HUES64 (cell line): Measurements from ENCODE around the gene SGTB. TPM values are rescaled to one million over a fixed set of nuclear protein-coding genes. Genes with fewer than 3 reads are reported as not detected.

Source experiments
- H3K27ac ChIP-seq: 2 replicates; pipeline ENCODE4 v1.7.0; 2013; ENCODE audit warnings: low read depth, low read length, inconsistent platforms
- H3K27me3 ChIP-seq: 2 replicates; pipeline ENCODE4 v1.6.1; 2013; ENCODE audit warnings: mild to moderate bottlenecking, low read length; ENCODE audit not compliant: insufficient read depth
- H3K36me3 ChIP-seq: 2 replicates; pipeline ENCODE4 v1.6.1; 2013; ENCODE audit warnings: mild to moderate bottlenecking, low read length; ENCODE audit not compliant: insufficient read depth
- H3K4me1 ChIP-seq: 2 replicates; pipeline ENCODE4 v1.6.1; 2013; ENCODE audit warnings: mild to moderate bottlenecking, low read length, moderate library complexity; ENCODE audit not compliant: insufficient read depth
- H3K4me3 ChIP-seq: 2 replicates; pipeline ENCODE4 v1.5.1; 2013; ENCODE audit warnings: mild to moderate bottlenecking, low read length, moderate library complexity
- H3K9ac ChIP-seq: 2 replicates; pipeline ENCODE4 v1.6.1; 2013; ENCODE audit warnings: mild to moderate bottlenecking, low read depth, low read length
- H3K9me3 ChIP-seq: 2 replicates; pipeline ENCODE4 v1.6.1; 2013; ENCODE audit warnings: low read depth, low read length; ENCODE audit not compliant: insufficient read depth
- WGBS: fragments of 150-250, 120-280 bp; methylation state at CpG from one replicate; pipeline ENCODE4 v1.1.7; 2013; ENCODE audit warnings: missing lambda C conversion rate; 5-methylcytosine and 5-hydroxymethylcytosine counted together
- polyA plus RNA-seq, 2 experiments: library from polyadenylated mRNA; stranded (reverse); fragments of 50-300 nt; gene quantifications; one replicate each; pipeline ENCODE4 v1.2.3, GENCODE V29; 2013

The SGTB gene
- 5.7 TPM for polyA plus RNA-seq (2013, experiment 1 of 2)
- polyA plus RNA-seq (2013, experiment 2 of 2): 6.0 TPM

- peaks cover 15% of the 10 kb centered on the region for H3K4me1 ChIP-seq
- no peaks in the 10 kb centered on the region for H3K27me3 ChIP-seq
- peaks cover 16% of the 10 kb centered on the region for H3K36me3 ChIP-seq
- peak within 1 kb of the TSS; percentile 92 for H3K9ac ChIP-seq
- no peaks in the 10 kb centered on the region for H3K9me3 ChIP-seq
- H3K4me3 ChIP-seq: peak within 1 kb of the TSS; percentile 80
- under 1% methylated on average over 92 of the region's 92 CpGs for WGBS
- peak within 1 kb of the TSS; percentile 68 for H3K27ac ChIP-seq
Measured at GRCh38 chr5:65721720-65722574, at the start of gene SGTB, which contains the start of gene NLN. TSS of gene SGTB (minus strand) at chr5:65722109. CDS start at chr5:65720807, 1,302 bp downstream. TSS of gene NLN (plus strand) at chr5:65722205. CDS start at chr5:65722374, 169 bp downstream.

- no peak overlapping the region for H3K4me3 ChIP-seq
- H3K9me3 ChIP-seq: no peaks in the 10 kb centered on the region
- H3K36me3 ChIP-seq: peaks cover 45% of the 10 kb centered on the region
- no peaks in the 10 kb centered on the region for H3K4me1 ChIP-seq
- 100% methylated on average over 2 of the region's 2 CpGs for WGBS
- no peak overlapping the region for H3K9ac ChIP-seq
- no peaks in the 10 kb centered on the region for H3K27me3 ChIP-seq
- H3K27ac ChIP-seq: no peak overlapping the region
Measured at GRCh38 chr5:65771266-65771665, 49.4 kb upstream of the SGTB start.

GRCh38 chr5:65769539-65769938 is 47.6 kb upstream of the SGTB start:
- WGBS: no CpG with 5 or more reads among the region's 1 CpG
- H3K4me1 ChIP-seq: no peaks in the 10 kb centered on the region
- no peaks in the 10 kb centered on the region for H3K27me3 ChIP-seq
- H3K4me3 ChIP-seq: no peak overlapping the region
- no peaks in the 10 kb centered on the region for H3K9me3 ChIP-seq
- H3K9ac ChIP-seq: no peak overlapping the region
- H3K36me3 ChIP-seq: peaks cover 44% of the 10 kb centered on the region
- H3K27ac ChIP-seq: no peak overlapping the region

- H3K4me3 ChIP-seq: no peak overlapping the region
- H3K36me3 ChIP-seq: peaks cover 46% of the 10 kb centered on the region
- no peak overlapping the region for H3K9ac ChIP-seq
- WGBS: 98% methylated on average over 7 of the region's 7 CpGs
- no peak overlapping the region for H3K27ac ChIP-seq
- no peaks in the 10 kb centered on the region for H3K9me3 ChIP-seq
- no peaks in the 10 kb centered on the region for H3K4me1 ChIP-seq
- H3K27me3 ChIP-seq: no peaks in the 10 kb centered on the region
Measured at GRCh38 chr5:65768723-65769346, 46.9 kb upstream of the SGTB start.

GRCh38 chr5:65767565-65767964 is 45.7 kb upstream of the SGTB start:
- H3K9ac ChIP-seq: no peak overlapping the region

GRCh38 chr5:65766781-65767180 is 44.9 kb upstream of the SGTB start:
- Histone ChIP-seq H3K27ac (no peak overlapping the region), H3K4me3 (no peak overlapping the region), H3K27me3 (no peaks in the 10 kb centered on the region), H3K9me3 (no peaks in the 10 kb centered on the region), H3K4me1 (no peaks in the 10 kb centered on the region), H3K9ac (no peak overlapping the region), H3K36me3 (peaks cover 64% of the 10 kb centered on the region)
- 92% methylated on average over 2 of the region's 2 CpGs for WGBS

More at GRCh38 chr5:65767565-65767964, 45.7 kb upstream of the SGTB start:
- WGBS: 95% methylated on average over 1 of the region's 1 CpG
- peaks cover 59% of the 10 kb centered on the region for H3K36me3 ChIP-seq
- H3K9me3 ChIP-seq: no peaks in the 10 kb centered on the region
- H3K27ac ChIP-seq: no peak overlapping the region
- H3K4me1 ChIP-seq: no peaks in the 10 kb centered on the region
- H3K27me3 ChIP-seq: no peaks in the 10 kb centered on the region
- no peak overlapping the region for H3K4me3 ChIP-seq

- H3K36me3 ChIP-seq: peaks cover 67% of the 10 kb centered on the region
- H3K9me3 ChIP-seq: no peaks in the 10 kb centered on the region
- no peak overlapping the region for H3K4me3 ChIP-seq
- no peaks in the 10 kb centered on the region for H3K4me1 ChIP-seq
- no peak overlapping the region for H3K27ac ChIP-seq
- H3K27me3 ChIP-seq: no peaks in the 10 kb centered on the region
- H3K9ac ChIP-seq: no peak overlapping the region
- 56% methylated on average over 2 of the region's 2 CpGs for WGBS
Measured at GRCh38 chr5:65766175-65766574, 44.3 kb upstream of the SGTB start.

GRCh38 chr5:65765582-65765981 is 43.7 kb upstream of the SGTB start:
- no peaks in the 10 kb centered on the region for H3K27me3 ChIP-seq
- no peaks in the 10 kb centered on the region for H3K9me3 ChIP-seq
- H3K27ac ChIP-seq: no peak overlapping the region
- 100% methylated on average over 1 of the region's 1 CpG for WGBS
- H3K4me3 ChIP-seq: no peak overlapping the region
- no peak overlapping the region for H3K9ac ChIP-seq
- H3K4me1 ChIP-seq: no peaks in the 10 kb centered on the region
- H3K36me3 ChIP-seq: peaks cover 70% of the 10 kb centered on the region

GRCh38 chr5:65762234-65762633 is 40.3 kb upstream of the SGTB start:
- Histone ChIP-seq H3K36me3 (peaks cover 80% of the 10 kb centered on the region), H3K4me3 (no peak overlapping the region), H3K9ac (no peak overlapping the region), H3K27me3 (no peaks in the 10 kb centered on the region), H3K4me1 (no peaks in the 10 kb centered on the region), H3K9me3 (no peaks in the 10 kb centered on the region), H3K27ac (no peak overlapping the region)
- 100% methylated on average over 1 of the region's 1 CpG for WGBS

- no peak overlapping the region for H3K4me3 ChIP-seq
- 86% methylated on average over 2 of the region's 2 CpGs for WGBS
- no peaks in the 10 kb centered on the region for H3K9me3 ChIP-seq
- H3K9ac ChIP-seq: no peak overlapping the region
- no peak overlapping the region for H3K27ac ChIP-seq
- H3K36me3 ChIP-seq: peaks cover 66% of the 10 kb centered on the region
- no peaks in the 10 kb centered on the region for H3K4me1 ChIP-seq
- no peaks in the 10 kb centered on the region for H3K27me3 ChIP-seq
Measured at GRCh38 chr5:65760504-65761275, 38.8 kb upstream of the SGTB start.
